Measurements from ENCODE around the gene HCRTR1. TPM values are rescaled to one million over a fixed set of nuclear protein-coding genes. Genes with fewer than 3 reads are reported as not detected.

Gene HCRTR1
- total RNA-seq, 1 experiment from 2014 or later, result not detected

GRCh38 chr1:31593770-31594632, 23.5 kb upstream of the HCRTR1 start:
- Histone ChIP-seq H4K20me1 (ENCODE audit: low read length) (no peaks in the 10 kb centered on the region), H3K9me3 (ENCODE audit: low read length) (no peaks in the 10 kb centered on the region), H3K79me2 (ENCODE audit: low read length) (no peaks in the 10 kb centered on the region), H3K4me2 (ENCODE audit: low read length) (no peak overlapping the region), H3K27me3 (ENCODE audit: low read length) (no peaks in the 10 kb centered on the region), H3K36me3 (ENCODE audit: low read depth, low read length) (no peaks in the 10 kb centered on the region), H3K4me3 (ENCODE audit: low read length) (no peak overlapping the region), H3F3A (ENCODE audit: low read length, unreplicated experiment) (no peaks in the 10 kb centered on the region), H2AFZ (ENCODE audit: low read length) (no peak overlapping the region), H3K9me2 (replicated peaks; ENCODE audit: low read length) (no peaks in the 10 kb centered on the region), H3K9ac (ENCODE audit: low read length) (no peak overlapping the region), H3K4me1 (ENCODE audit: insufficient read depth, low read length) (peaks cover 17% of the 10 kb centered on the region), H3K27ac (ENCODE audit: low read length) (no peak overlapping the region)
- no TSS peak for BruUV-seq (replicated peaks)
- ATAC-seq (peak; percentile 91), DNase-seq (peak; percentile 90)
- ChIA-PET POLR2A (ENCODE audit: unreplicated experiment) (no interaction called here), CTCF (interaction anchor here (0.5 to 0.7 kb wide), 2 partner anchors 30 to 45 kb away, joined by 3 read pairs; no protein-coding TSS in a partner anchor)
- intact Hi-C loops (cut with micrococcal nuclease), result loop anchor here (1.0 kb wide), 2 partner anchors 30 to 45 kb away; no protein-coding TSS in a partner anchor
- TF ChIP-seq EZH2phosphoT487 (IDR thresholded peaks at IDR 0.05; ENCODE audit: borderline replicate concordance, low read length) (no peak), CTCF (conservative IDR thresholded peaks at IDR 0.05; ENCODE audit: low read depth, low read length) (peak; percentile 95), EZH2 (IDR thresholded peaks at IDR 0.05; ENCODE audit: low read length, unreplicated experiment) (no peak)

GRCh38 chr1:31595836-31596736, 21.4 kb upstream of the HCRTR1 start:
- no peak overlapping the region for H3K4me2 ChIP-seq (ENCODE audit: low read length)
- H2AFZ ChIP-seq (ENCODE audit: low read length), result no peak overlapping the region
- ATAC-seq (no peak), DNase-seq (no peak)
- no peaks in the 10 kb centered on the region for H3K27me3 ChIP-seq (ENCODE audit: low read length)
- intact Hi-C loops (cut with micrococcal nuclease), result no loop called here
- peaks cover 10% of the 10 kb centered on the region for H3K4me1 ChIP-seq (ENCODE audit: insufficient read depth, low read length)
- H3K27ac ChIP-seq (ENCODE audit: low read length), result no peak overlapping the region
- no peak overlapping the region for H3K9ac ChIP-seq (ENCODE audit: low read length)
- ChIA-PET POLR2A (ENCODE audit: unreplicated experiment) (no interaction called here), CTCF (interaction anchor here (0.6 kb wide), 1 partner anchor 193 kb away, joined by 9 read pairs; no protein-coding TSS in a partner anchor)
- H3F3A ChIP-seq (ENCODE audit: low read length, unreplicated experiment), result no peaks in the 10 kb centered on the region
- no TSS peak for BruUV-seq (replicated peaks)
- no peaks in the 10 kb centered on the region for H3K9me2 ChIP-seq (replicated peaks; ENCODE audit: low read length)
- H3K36me3 ChIP-seq (ENCODE audit: low read depth, low read length), result no peaks in the 10 kb centered on the region
- H4K20me1 ChIP-seq (ENCODE audit: low read length), result no peaks in the 10 kb centered on the region
- TF ChIP-seq CTCF (conservative IDR thresholded peaks at IDR 0.05; ENCODE audit: low read depth, low read length) (no peak), EZH2 (IDR thresholded peaks at IDR 0.05; ENCODE audit: low read length, unreplicated experiment) (no peak), EZH2phosphoT487 (IDR thresholded peaks at IDR 0.05; ENCODE audit: borderline replicate concordance, low read length) (no peak)
- H3K9me3 ChIP-seq (ENCODE audit: low read length), result no peaks in the 10 kb centered on the region
- no peaks in the 10 kb centered on the region for H3K79me2 ChIP-seq (ENCODE audit: low read length)
- H3K4me3 ChIP-seq (ENCODE audit: low read length), result no peak overlapping the region
